Pulmonary artery endothelial cell (primary cell): ENCODE data around the gene NR2E1. TPM values are rescaled to one million over a fixed set of nuclear protein-coding genes. Genes with fewer than 3 reads are reported as not detected.

Source experiments
- DNase-seq: peaks from one replicate; pipeline ENCODE4 v3.0.0-alpha.2; 2011; ENCODE audit warnings: low read depth, low spot score
- total RNA-seq: library from RNA; depleted of rRNA; stranded (reverse); fragments of >200 nt; gene quantifications from 2 replicates; pipeline ENCODE4 v1.2.3, GENCODE V29; 2014

Gene NR2E1
- total RNA-seq, 1 donor from 2014 or later: not detected

- DNase-seq: no peak
Measured at GRCh38 chr6:108156180-108156937, 9.5 kb upstream of the NR2E1 start.

GRCh38 chr6:108156938-108157233 is 8.9 kb upstream of the NR2E1 start:
- DNase-seq: no peak

- DNase-seq: no peak
Measured at GRCh38 chr6:108157234-108157980, 8.4 kb upstream of the NR2E1 start.

- DNase-seq: no peak
Measured at GRCh38 chr6:108157981-108158525, 7.8 kb upstream of the NR2E1 start.

GRCh38 chr6:108159981-108160380 is 5.8 kb upstream of the NR2E1 start:
- no peak for DNase-seq

- DNase-seq: no peak
Measured at GRCh38 chr6:108161724-108162282, 4.0 kb upstream of the NR2E1 start.

GRCh38 chr6:108163267-108163643 is 2.6 kb upstream of the NR2E1 start:
- DNase-seq: no peak

- no peak for DNase-seq
Measured at GRCh38 chr6:108163644-108164542, 1.9 kb upstream of the NR2E1 start.

GRCh38 chr6:108164543-108164814 is 1.3 kb upstream of the NR2E1 start:
- DNase-seq: no peak

GRCh38 chr6:108164815-108165706 is 761 bp upstream of the NR2E1 start:
- DNase-seq: no peak

- DNase-seq: no peak
Measured at GRCh38 chr6:108166664-108167448, 1.0 kb downstream of the NR2E1 start.

- DNase-seq: no peak
Measured at GRCh38 chr6:108167449-108168089, 1.7 kb downstream of the NR2E1 start.

- DNase-seq: no peak
Measured at GRCh38 chr6:108168090-108168463, 2.3 kb downstream of the NR2E1 start.

GRCh38 chr6:108168501-108169463 is 3.0 kb downstream of the NR2E1 start:
- no peak for DNase-seq

- DNase-seq: no peak
Measured at GRCh38 chr6:108169464-108170331, 3.9 kb downstream of the NR2E1 start.

GRCh38 chr6:108170332-108171290 is 4.8 kb downstream of the NR2E1 start:
- DNase-seq: no peak
